Breast epithelium (tissue), 4 donors: ENCODE measurements around the gene AUH. TPM values are rescaled to one million over a fixed set of nuclear protein-coding genes. Genes with fewer than 3 reads are reported as not detected.

Source experiments
- DNase-seq, 2 donors: peaks; one replicate each; pipeline ENCODE4 v3.0.0-alpha.2; 2019; ENCODE audit warnings: low spot score in 2 of 2
- H3K27ac ChIP-seq, 2 donors: fragments of 200-600 bp; sonication (generic) in 1 of 2; one replicate each; pipeline ENCODE4 v1.5.1; 2016 to 2019; ENCODE audit warnings: mild to moderate bottlenecking in 1 of 2
- H3K27me3 ChIP-seq, 2 donors: fragments of 200-600 bp; sonication (generic) in 1 of 2; one replicate each; pipeline versions ENCODE4 v1.5.1 to v1.6.0; 2017 to 2019; ENCODE audit warnings: control low read depth in 1 of 2, mild to moderate bottlenecking in 1 of 2
- H3K36me3 ChIP-seq: fragments of 200-600 bp; one replicate; pipeline ENCODE4 v1.5.1; 2019
- H3K4me1 ChIP-seq, 2 donors: fragments of 200-600 bp; sonication (generic); one replicate each; pipeline ENCODE4 v1.5.1; 2016 to 2019; ENCODE audit warnings: control low read depth in 1 of 2
- H3K4me3 ChIP-seq, 3 donors: fragments of 200-600 bp; sonication (generic); 1 replicate in 2 of 3; 2 replicates in 1 of 3; pipeline ENCODE4 v1.5.1; 2016 to 2019; ENCODE audit warnings: mild to moderate bottlenecking in 3 of 3, moderate library complexity in 2 of 3
- H3K9me3 ChIP-seq, 2 donors: fragments of 200-600 bp; sonication (generic) in 1 of 2; one replicate each; pipeline ENCODE4 v1.5.1; 2016 to 2019; ENCODE audit warnings: control low read depth in 1 of 2
- POLR2A ChIP-seq: fragments of 450-650 bp; IDR thresholded peaks from one replicate; pipeline ENCODE4 v1.6.1; 2016; ENCODE audit warnings: antibody characterized with exemption, mild to moderate bottlenecking, moderate library complexity
- POLR2AphosphoS5 ChIP-seq, 3 donors: sonication (generic); formaldehyde crosslinking; IDR thresholded peaks; one replicate each; pipeline ENCODE4 v1.6.1; 2017; ENCODE audit warnings: antibody characterized with exemption in 3 of 3
- intact Hi-C: fragments of 100-400 bp; cut with DNase I; formaldehyde crosslinking; loops from one replicate; pipeline ENCODE4 v1.15.1; 2023; ENCODE audit warnings: low total_unique reads
- total RNA-seq, 3 donors: library from RNA; depleted of rRNA; stranded (reverse); fragments of >200 nt; gene quantifications; one replicate each; pipeline ENCODE4 v1.1.0, GENCODE V29; 2016
- TF ChIP-seq, protein P1 (sequence below), 3 donors: fragments of 450-650 bp; IDR thresholded peaks; one replicate each; pipeline ENCODE4 v1.5.1; 2016 to 2017; ENCODE audit warnings: antibody characterized with exemption in 3 of 3, mild to moderate bottlenecking in 3 of 3, moderate library complexity in 3 of 3

AUH gene
- total RNA-seq, 3 donors from 2014 or later: 34.2 to 64.4 (median 50.8) TPM

DNA sequence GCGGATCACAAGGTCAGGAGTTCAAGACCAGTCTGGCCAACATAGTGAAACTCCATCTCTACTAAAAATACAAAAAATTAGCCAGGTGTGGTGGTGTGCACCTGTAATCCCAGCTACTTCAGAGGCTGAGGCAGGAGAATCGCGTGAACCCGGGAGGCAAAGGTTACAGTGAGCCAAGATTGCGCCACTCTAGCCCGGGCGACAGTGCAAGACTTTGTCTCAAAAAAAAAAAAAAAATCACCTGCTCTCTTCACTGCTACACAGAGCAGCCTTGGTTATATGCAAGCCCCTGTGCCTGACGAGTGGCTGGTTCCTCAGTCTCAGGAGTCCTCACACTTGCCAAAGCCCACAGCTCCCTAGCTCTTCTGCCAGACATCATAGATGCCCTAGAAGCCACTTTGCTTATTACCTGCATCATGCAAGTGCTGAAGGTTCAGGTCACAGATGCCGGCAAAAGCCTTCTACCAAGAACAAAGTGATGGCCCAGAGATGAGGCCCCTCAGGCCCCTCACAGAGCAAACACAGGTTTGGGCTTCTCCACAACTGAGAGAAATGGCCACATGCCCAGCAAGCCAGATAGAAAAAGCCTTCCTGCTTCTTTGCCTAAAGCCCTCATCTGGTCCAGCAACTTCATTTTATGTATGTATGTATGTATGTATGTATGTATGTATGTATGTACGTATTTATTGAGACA is 176.4 kb downstream of the AUH start:
- Histone ChIP-seq H3K4me3 (no peak overlapping the region), H3K27ac (no peak overlapping the region), H3K4me1 (no peaks in the 10 kb centered on the region), H3K9me3 (no peaks in the 10 kb centered on the region), H3K27me3 (no peaks in the 10 kb centered on the region), H3K36me3 (no peaks in the 10 kb centered on the region)
- DNase-seq: no peak
- intact Hi-C loops: no loop called here
- TF ChIP-seq POLR2A: no peak

DNA sequence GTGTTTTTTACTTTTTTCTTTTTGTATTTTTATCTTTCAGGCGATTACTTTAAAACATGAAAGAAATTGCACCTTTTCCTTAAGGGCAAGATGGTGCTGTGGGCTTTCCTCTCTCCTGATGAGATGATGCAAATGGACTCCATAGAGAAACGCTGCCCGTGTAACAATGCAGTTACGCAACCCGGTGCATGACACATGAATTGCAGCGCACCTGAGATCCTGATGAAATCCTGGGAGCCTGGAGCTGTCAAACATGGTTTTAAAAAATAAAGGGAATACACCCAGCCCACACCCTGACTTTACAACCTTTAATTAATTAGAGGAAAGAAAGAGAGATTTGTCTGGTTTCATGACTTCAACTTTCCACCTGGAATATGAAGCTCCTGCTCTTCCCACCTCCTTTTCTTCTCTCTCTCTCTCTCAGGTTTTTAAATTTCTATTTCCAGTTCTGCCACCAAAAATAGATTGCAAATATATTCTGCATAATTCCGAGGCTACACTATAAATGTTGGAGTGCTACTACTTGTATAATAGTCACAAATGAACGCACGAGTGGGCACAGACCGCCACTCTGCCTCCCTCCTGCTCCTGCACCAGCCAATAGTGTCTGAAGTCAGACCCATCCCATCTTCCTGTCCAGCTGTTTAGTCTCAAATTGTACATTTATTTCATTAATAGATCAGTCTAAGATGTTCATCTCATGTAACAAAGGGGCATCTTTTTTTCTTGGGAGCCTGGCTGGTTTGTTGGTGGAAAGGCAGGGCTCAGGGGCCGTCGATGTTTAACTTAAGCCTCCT is 179.1 kb downstream of the AUH start:
- Histone ChIP-seq H3K4me1 (peaks cover 0 to 2% of the 10 kb centered on the region in 2 donors), H3K36me3 (no peaks in the 10 kb centered on the region), H3K27me3 (no peaks in the 10 kb centered on the region), H3K27ac (no peak overlapping the region), H3K9me3 (no peaks in the 10 kb centered on the region), H3K4me3 (no peak overlapping the region)
- peak in 1 of 2 donors; percentile 73 for DNase-seq
- TF ChIP-seq POLR2A (no peak), POLR2AphosphoS5 (IDR thresholded peaks at IDR 0.05) (peak in 1 of 3 donors; percentile 57)
- TF ChIP-seq, protein P1, sequence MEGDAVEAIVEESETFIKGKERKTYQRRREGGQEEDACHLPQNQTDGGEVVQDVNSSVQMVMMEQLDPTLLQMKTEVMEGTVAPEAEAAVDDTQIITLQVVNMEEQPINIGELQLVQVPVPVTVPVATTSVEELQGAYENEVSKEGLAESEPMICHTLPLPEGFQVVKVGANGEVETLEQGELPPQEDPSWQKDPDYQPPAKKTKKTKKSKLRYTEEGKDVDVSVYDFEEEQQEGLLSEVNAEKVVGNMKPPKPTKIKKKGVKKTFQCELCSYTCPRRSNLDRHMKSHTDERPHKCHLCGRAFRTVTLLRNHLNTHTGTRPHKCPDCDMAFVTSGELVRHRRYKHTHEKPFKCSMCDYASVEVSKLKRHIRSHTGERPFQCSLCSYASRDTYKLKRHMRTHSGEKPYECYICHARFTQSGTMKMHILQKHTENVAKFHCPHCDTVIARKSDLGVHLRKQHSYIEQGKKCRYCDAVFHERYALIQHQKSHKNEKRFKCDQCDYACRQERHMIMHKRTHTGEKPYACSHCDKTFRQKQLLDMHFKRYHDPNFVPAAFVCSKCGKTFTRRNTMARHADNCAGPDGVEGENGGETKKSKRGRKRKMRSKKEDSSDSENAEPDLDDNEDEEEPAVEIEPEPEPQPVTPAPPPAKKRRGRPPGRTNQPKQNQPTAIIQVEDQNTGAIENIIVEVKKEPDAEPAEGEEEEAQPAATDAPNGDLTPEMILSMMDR (IDR thresholded peaks at IDR 0.05): no peak
- intact Hi-C loops: no loop called here

DNA sequence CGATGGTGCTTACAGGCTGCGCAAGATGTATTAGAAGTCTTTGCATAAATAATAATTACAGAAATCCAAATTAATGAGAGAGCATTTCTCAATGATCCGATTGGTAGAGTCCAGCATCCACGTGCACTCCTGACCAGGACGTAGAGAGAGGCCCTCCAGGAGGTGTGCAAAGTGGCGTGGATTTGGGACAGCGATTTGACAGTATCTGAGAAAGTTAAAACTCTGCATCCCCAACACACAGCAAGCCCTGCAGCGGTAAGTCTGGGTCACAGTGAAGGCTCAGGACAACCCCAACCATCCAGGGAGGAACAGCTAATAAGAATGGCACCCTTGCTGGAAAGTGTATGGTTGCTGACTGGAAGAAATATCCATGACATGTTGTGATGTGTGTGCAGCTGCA is 180.2 kb downstream of the AUH start:
- Histone ChIP-seq H3K27ac (no peak overlapping the region), H3K36me3 (no peaks in the 10 kb centered on the region), H3K27me3 (no peaks in the 10 kb centered on the region), H3K4me3 (no peak overlapping the region), H3K4me1 (peaks cover 0 to 10% of the 10 kb centered on the region in 2 donors), H3K9me3 (no peaks in the 10 kb centered on the region)
- intact Hi-C loops: no loop called here
- TF ChIP-seq POLR2AphosphoS5 (IDR thresholded peaks at IDR 0.05): no peak
- no peak for TF ChIP-seq POLR2A
- TF ChIP-seq, protein P1 (IDR thresholded peaks at IDR 0.05): no peak
- DNase-seq: no peak

DNA sequence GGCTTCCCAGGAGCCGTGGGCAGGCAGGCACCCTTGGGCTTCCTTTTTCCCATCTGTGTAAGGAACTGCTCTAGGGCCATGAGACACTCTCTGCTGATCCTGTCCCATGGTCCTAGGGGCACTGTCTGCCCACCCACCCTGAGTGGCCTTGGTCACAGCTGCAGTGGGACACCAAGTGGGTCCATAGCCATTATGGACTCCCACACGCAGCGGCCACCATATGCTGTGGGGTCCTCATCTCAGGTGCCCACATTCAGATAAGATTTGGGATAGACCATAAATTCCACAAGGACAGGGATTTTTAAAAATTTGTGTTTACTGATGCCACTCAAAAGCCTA is 180.8 kb downstream of the AUH start:
- no peak for DNase-seq
- intact Hi-C loops: no loop called here
- H3K27me3 ChIP-seq: no peaks in the 10 kb centered on the region

DNA sequence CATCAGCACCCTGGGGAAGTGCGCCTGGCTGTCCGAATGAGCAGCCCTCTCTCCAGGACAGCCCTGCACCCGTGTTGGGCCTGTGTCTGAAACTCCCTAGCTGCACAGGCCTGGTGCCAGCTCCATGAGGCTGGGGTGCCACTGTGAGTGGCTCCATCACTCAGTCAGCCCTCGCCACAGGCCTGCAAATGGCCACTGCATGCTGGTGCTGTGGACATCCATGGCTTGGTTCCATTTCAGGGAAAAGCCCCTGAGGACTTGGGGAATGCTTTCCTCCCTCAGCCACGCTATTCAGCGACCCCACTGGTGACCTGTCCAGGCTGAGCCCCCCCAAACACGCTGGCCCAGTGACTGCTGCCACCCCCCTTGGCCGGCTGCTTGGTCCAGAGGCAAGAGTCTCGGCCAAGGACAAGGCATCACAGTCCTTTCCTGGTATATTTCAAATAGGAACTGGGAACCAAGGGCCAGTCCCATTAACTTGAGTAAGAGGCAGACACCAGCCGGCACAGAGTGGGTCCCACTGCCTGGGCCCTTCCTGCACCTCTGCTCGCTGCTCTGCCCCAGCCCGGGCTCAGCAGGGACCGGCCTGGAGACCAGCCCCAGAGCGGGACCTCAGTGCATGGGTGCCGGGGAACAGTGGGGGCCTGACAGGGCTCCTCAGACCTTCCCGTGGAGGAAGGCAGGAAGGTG is 181.3 kb downstream of the AUH start:
- no peak overlapping the region for H3K27ac ChIP-seq
- H3K4me3 ChIP-seq: no peak overlapping the region
- intact Hi-C loops: no loop called here
- TF ChIP-seq, protein P1 (IDR thresholded peaks at IDR 0.05): no peak
- TF ChIP-seq POLR2AphosphoS5 (IDR thresholded peaks at IDR 0.05) (no peak), POLR2A (no peak)
- H3K9me3 ChIP-seq: no peaks in the 10 kb centered on the region
- no peaks in the 10 kb centered on the region for H3K36me3 ChIP-seq
- peaks cover 0 to 10% of the 10 kb centered on the region in 2 donors for H3K4me1 ChIP-seq
- no peaks in the 10 kb centered on the region for H3K27me3 ChIP-seq
- no peak for DNase-seq

More for the DNA sequence above, 180.8 kb downstream of the AUH start:
- Histone ChIP-seq H3K27ac (no peak overlapping the region), H3K36me3 (no peaks in the 10 kb centered on the region), H3K9me3 (no peaks in the 10 kb centered on the region), H3K4me1 (peaks cover 0 to 10% of the 10 kb centered on the region in 2 donors), H3K4me3 (no peak overlapping the region)
- TF ChIP-seq, protein P1 (IDR thresholded peaks at IDR 0.05): no peak
- TF ChIP-seq POLR2A (no peak), POLR2AphosphoS5 (IDR thresholded peaks at IDR 0.05) (no peak)
